Glutamatergic neuron (in vitro differentiated cells): Measurements from ENCODE around the gene GAS2L3. TPM values are rescaled to one million over a fixed set of nuclear protein-coding genes. Genes with fewer than 3 reads are reported as not detected.
"Not testable (repeated sequence)": the region's sequence is repeated elsewhere in the genome, so short reads cannot be mapped to it uniquely, and the experiment has no call there.

Source experiments
- DNase-seq: peaks from one replicate; pipeline ENCODE4 v3.0.0; 2022
- H3K27ac Mint-ChIP-seq: one replicate; pipeline ENCODE4 v1.8.0; 2020; ENCODE audit warnings: mild to moderate bottlenecking, mixed read lengths, inconsistent platforms; ENCODE audit not compliant: unreplicated experiment
- H3K27me3 Mint-ChIP-seq: one replicate; pipeline ENCODE4 v1.8.0; 2020; ENCODE audit warnings: mild to moderate bottlenecking, moderate library complexity, mixed read lengths, inconsistent platforms; ENCODE audit not compliant: unreplicated experiment
- H3K36me3 Mint-ChIP-seq: one replicate; pipeline ENCODE4 v1.8.0; 2020; ENCODE audit warnings: mild to moderate bottlenecking, mixed read lengths, inconsistent platforms; ENCODE audit not compliant: unreplicated experiment
- H3K4me1 Mint-ChIP-seq: one replicate; pipeline ENCODE4 v1.8.0; 2020; ENCODE audit warnings: mild to moderate bottlenecking, low read depth, mixed read lengths, inconsistent platforms; ENCODE audit not compliant: unreplicated experiment
- H3K4me3 Mint-ChIP-seq: one replicate; pipeline ENCODE4 v1.8.0; 2020; ENCODE audit warnings: mild to moderate bottlenecking, mixed read lengths, inconsistent platforms; ENCODE audit not compliant: unreplicated experiment
- H3K9me3 Mint-ChIP-seq: one replicate; pipeline ENCODE4 v1.8.0; 2020; ENCODE audit warnings: mild to moderate bottlenecking, moderate library complexity, mixed read lengths, inconsistent platforms; ENCODE audit not compliant: unreplicated experiment
- total RNA-seq: library from RNA; stranded (reverse); fragmentation: NEBNext Ultra II Directional; extraction: Animal tissue kit (Norgen Biotek cat#: 25700); gene quantifications from one replicate; pipeline ENCODE4 v1.2.1, GENCODE V29; 2021; ENCODE audit not compliant: unreplicated experiment
- TF ChIP-seq, protein P1 (sequence below): fragments of 200-600 bp; sonication (generic); IDR thresholded peaks from one replicate; pipeline ENCODE4 v1.5.0; 2021; ENCODE audit not compliant: partially characterized antibody, unreplicated experiment

Gene GAS2L3
- total RNA-seq, 1 donor from 2014 or later = 56.2 TPM

- Mint-ChIP-seq H3K9me3 (peaks cover 3% of the 10 kb centered on the region), H3K36me3 (no peaks in the 10 kb centered on the region), H3K27ac (no peak overlapping the region), H3K27me3 (no peaks in the 10 kb centered on the region), H3K4me3 (no peak overlapping the region), H3K4me1 (no peaks in the 10 kb centered on the region)
- TF ChIP-seq, protein P1, sequence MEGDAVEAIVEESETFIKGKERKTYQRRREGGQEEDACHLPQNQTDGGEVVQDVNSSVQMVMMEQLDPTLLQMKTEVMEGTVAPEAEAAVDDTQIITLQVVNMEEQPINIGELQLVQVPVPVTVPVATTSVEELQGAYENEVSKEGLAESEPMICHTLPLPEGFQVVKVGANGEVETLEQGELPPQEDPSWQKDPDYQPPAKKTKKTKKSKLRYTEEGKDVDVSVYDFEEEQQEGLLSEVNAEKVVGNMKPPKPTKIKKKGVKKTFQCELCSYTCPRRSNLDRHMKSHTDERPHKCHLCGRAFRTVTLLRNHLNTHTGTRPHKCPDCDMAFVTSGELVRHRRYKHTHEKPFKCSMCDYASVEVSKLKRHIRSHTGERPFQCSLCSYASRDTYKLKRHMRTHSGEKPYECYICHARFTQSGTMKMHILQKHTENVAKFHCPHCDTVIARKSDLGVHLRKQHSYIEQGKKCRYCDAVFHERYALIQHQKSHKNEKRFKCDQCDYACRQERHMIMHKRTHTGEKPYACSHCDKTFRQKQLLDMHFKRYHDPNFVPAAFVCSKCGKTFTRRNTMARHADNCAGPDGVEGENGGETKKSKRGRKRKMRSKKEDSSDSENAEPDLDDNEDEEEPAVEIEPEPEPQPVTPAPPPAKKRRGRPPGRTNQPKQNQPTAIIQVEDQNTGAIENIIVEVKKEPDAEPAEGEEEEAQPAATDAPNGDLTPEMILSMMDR = no peak
- no peak for DNase-seq
Observed at GRCh38 chr12:100553936-100554335, 19.5 kb upstream of the GAS2L3 start.

GRCh38 chr12:100554608-100555077 is 18.8 kb upstream of the GAS2L3 start:
- Mint-ChIP-seq H3K27ac (no peak overlapping the region), H3K27me3 (no peaks in the 10 kb centered on the region), H3K36me3 (no peaks in the 10 kb centered on the region), H3K4me3 (no peak overlapping the region), H3K4me1 (no peaks in the 10 kb centered on the region), H3K9me3 (peaks cover 3% of the 10 kb centered on the region)
- DNase-seq = no peak
- TF ChIP-seq, protein P1 = peak; percentile 92

DNA sequence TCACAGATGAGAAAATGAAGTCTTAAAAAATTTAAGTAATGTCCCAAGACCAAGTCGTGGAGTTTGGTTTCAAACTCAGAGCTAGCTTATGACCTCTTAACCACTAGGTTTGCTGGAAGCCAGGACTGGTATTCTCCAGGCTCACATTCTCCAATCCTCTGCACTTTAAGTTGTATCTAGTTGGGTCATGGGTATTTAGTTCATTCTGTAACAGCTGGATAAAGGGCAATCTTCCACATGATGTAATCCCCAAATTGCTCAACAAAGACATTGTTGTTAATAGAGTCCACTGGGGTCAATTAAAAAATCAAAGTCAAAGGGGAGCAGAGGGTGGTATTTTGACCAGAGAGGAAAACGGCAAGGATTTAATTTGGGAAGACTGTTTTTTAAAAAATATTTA is 17.8 kb upstream of the GAS2L3 start:
- no peak for DNase-seq
- Mint-ChIP-seq H3K4me3 (no peak overlapping the region), H3K9me3 (peaks cover 5% of the 10 kb centered on the region), H3K4me1 (no peaks in the 10 kb centered on the region), H3K27me3 (no peaks in the 10 kb centered on the region), H3K27ac (no peak overlapping the region), H3K36me3 (peaks cover 6% of the 10 kb centered on the region)
- TF ChIP-seq, protein P1 = no peak

DNA sequence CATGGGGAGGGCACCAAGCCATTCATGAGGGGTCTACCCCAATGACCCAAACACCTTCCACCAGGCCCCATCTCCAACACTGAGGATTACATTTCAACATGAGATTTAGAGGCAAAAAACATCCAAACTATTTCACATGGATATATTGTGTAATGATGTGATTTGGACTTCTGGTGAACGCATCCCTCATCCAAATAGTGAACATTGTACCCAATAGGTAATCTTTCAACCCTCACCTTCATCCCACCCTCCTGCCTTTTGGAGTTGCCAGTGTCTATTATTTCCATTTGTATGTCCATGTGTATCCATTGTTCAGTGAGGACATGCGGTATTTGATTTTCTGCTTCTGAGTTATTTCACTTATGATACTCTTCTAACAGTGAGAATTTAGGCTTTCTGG is 16.1 kb upstream of the GAS2L3 start:
- peaks cover 5% of the 10 kb centered on the region for H3K9me3 Mint-ChIP-seq
- no peak overlapping the region for H3K27ac Mint-ChIP-seq
- no peak overlapping the region for H3K4me3 Mint-ChIP-seq
- peaks cover 2% of the 10 kb centered on the region for H3K27me3 Mint-ChIP-seq
- TF ChIP-seq, protein P1 = no peak
- no peak for DNase-seq
- no peaks in the 10 kb centered on the region for H3K4me1 Mint-ChIP-seq
- H3K36me3 Mint-ChIP-seq = peaks cover 11% of the 10 kb centered on the region

DNA sequence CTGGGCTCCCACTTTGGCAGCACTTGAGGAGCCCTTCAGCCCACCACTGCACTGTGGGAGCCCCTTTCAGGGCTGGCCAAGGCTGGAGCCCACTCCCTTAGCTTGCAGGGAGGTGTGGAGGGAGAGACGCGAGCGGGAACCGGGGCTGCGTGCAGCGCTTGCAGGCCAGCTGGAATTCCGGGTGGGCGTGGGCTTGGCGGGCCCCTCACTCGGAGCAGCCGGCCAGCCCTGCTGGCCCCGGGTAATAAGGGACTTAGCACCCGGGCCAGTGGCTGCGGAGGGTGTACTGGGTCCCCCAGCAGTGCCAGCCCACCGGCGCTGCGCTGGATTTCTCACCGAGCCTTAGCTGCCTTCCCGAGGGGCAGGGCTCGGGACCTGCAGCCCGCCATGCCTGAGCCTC is 14.2 kb upstream of the GAS2L3 start:
- DNase-seq, H3K4me3 Mint-ChIP-seq, H3K27me3 Mint-ChIP-seq, H3K4me1 Mint-ChIP-seq, H3K27ac Mint-ChIP-seq, H3K9me3 Mint-ChIP-seq: not testable (repeated sequence)
- H3K36me3 Mint-ChIP-seq = peaks cover 11% of the 10 kb centered on the region

- Mint-ChIP-seq H3K4me3 (no peak overlapping the region), H3K27me3 (peaks cover 2% of the 10 kb centered on the region), H3K27ac (no peak overlapping the region), H3K4me1 (peaks cover 6% of the 10 kb centered on the region), H3K9me3 (peaks cover 2% of the 10 kb centered on the region), H3K36me3 (peaks cover 11% of the 10 kb centered on the region)
- TF ChIP-seq, protein P1 = no peak
- no peak for DNase-seq
Observed at GRCh38 chr12:100564090-100564489, 9.4 kb upstream of the GAS2L3 start.
